Esophagus squamous epithelium (tissue), 5 donors: ENCODE measurements around the gene PDE2A. TPM values are rescaled to one million over a fixed set of nuclear protein-coding genes. Genes with fewer than 3 reads are reported as not detected.

Experiments
- DNase-seq: peaks from one replicate; lab custom pipeline; 2025; lab: John Stamatoyannopoulos, UW
- H3K27ac ChIP-seq, 4 donors: fragments of 200-600 bp; sonication (generic); one replicate each; pipeline ENCODE4 v1.5.1; 2016 to 2019; ENCODE audit warnings: mild to moderate bottlenecking in 1 of 4
- H3K27me3 ChIP-seq, 4 donors: fragments of 200-600 bp; sonication (generic); 1 replicate in 3 of 4; 2 replicates in 1 of 4; pipeline versions ENCODE4 v1.5.1 to v1.6.0; 2017 to 2021; ENCODE audit warnings: antibody characterized with exemption in 1 of 4
- H3K36me3 ChIP-seq, 3 donors: fragments of 200-600 bp; sonication (generic); one replicate each; pipeline ENCODE4 v1.5.1; 2016 to 2019
- H3K4me1 ChIP-seq, 3 donors: fragments of 200-600 bp; sonication (generic); one replicate each; pipeline ENCODE4 v1.5.1; 2017 to 2019
- H3K4me3 ChIP-seq, 4 donors: fragments of 200-600 bp; sonication (generic); 1 replicate in 3 of 4; 2 replicates in 1 of 4; pipeline ENCODE4 v1.5.1; 2016 to 2019; ENCODE audit warnings: mild to moderate bottlenecking in 2 of 4, moderate library complexity in 1 of 4
- H3K9me3 ChIP-seq, 3 donors: fragments of 200-600 bp; sonication (generic); one replicate each; pipeline ENCODE4 v1.5.1; 2016 to 2019
- POLR2A ChIP-seq, 4 donors: fragments of 450-650 bp; IDR thresholded peaks; one replicate each; pipeline ENCODE4 v1.6.1; 2017; ENCODE audit warnings: antibody characterized with exemption in 4 of 4, mild to moderate bottlenecking in 4 of 4, moderate library complexity in 3 of 4
- WGBS, 2 donors: methylation state at CpG; one replicate each; pipeline ENCODE4 v1.1.5; 2018; 5-methylcytosine and 5-hydroxymethylcytosine counted together
- intact Hi-C: fragments of 100-400 bp; cut with DNase I; formaldehyde crosslinking; loops from one replicate; pipeline ENCODE4 v1.15.0; 2022
- total RNA-seq, 4 donors: library from RNA; depleted of rRNA; stranded (reverse); fragments of >200 nt; gene quantifications; one replicate each; pipeline ENCODE4 v1.1.0, GENCODE V29; 2016
- TF ChIP-seq, protein P1 (sequence below), 6 experiments: fragments of 450-650 bp in 4 of 6; fragments of 200-600 bp in 2 of 6; sonication (generic) in 2 of 6; IDR thresholded peaks; one replicate each; pipeline ENCODE4 v1.5.1; 2016 to 2019; ENCODE audit warnings: antibody characterized with exemption in 6 of 6, mild to moderate bottlenecking in 4 of 6, moderate library complexity in 4 of 6
- donor health status: DM: yes; HTN: yes; CAD: no.

PDE2A gene
- total RNA-seq, 4 donors from 2014 or later = 5.6 to 38.3 (median 12.9) TPM

DNA sequence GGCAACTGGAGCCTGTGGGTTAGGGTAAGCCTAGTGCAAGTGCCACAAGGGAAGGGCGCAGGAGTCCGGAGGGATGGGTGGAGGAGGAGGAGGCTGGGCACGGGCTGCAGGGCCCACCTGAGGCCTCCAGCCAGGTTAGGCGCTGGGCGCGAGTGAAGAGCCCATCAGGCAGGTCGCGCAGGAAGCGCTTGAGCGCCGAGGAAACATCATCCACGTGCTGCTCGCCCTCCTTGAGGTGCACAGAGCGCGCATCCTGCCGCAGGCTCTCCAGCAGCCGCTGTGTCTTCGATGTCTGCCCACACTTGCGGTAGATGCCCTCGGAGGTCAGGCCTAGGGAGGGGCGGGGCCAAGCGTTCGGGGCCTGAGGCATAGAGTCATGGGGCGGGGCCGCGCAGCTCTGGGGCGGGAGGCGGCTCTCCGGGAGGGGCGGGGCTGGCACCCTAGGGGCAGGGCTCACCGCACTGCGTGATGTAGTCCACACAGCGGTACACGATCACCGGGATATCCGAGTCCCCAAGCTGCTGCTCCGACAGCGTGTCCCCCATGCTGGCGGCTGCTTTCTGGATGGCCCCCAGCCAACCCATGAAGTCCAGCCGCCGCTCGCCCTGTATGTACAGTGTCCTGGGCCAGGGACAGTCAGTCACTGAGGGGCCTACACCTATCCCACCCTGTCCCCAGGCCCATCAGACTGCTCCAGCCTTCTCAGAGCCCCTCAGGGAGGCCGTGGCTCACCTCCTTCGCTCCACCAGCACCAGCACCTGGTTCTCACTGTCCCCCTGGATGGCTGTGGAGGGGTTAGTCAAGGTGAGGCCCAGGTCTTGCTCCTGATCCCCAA lies 22.9 kb upstream of the PDE2A start:
- Histone ChIP-seq H3K27me3 (no peaks in the 10 kb centered on the region), H3K4me1 (peaks cover 0 to 32% (median 0%) of the 10 kb centered on the region in 3 donors), H3K4me3 (no peak overlapping the region), H3K36me3 (peaks cover 69 to 100% (median 75%) of the 10 kb centered on the region in 3 donors), H3K27ac (peak overlapping the region in 2 of 4 donors; percentile 13 to 19), H3K9me3 (no peaks in the 10 kb centered on the region)
- no peak for DNase-seq
- intact Hi-C loops = no loop called here
- TF ChIP-seq POLR2A (IDR thresholded peaks at IDR 0.05) = no peak
- TF ChIP-seq, protein P1, sequence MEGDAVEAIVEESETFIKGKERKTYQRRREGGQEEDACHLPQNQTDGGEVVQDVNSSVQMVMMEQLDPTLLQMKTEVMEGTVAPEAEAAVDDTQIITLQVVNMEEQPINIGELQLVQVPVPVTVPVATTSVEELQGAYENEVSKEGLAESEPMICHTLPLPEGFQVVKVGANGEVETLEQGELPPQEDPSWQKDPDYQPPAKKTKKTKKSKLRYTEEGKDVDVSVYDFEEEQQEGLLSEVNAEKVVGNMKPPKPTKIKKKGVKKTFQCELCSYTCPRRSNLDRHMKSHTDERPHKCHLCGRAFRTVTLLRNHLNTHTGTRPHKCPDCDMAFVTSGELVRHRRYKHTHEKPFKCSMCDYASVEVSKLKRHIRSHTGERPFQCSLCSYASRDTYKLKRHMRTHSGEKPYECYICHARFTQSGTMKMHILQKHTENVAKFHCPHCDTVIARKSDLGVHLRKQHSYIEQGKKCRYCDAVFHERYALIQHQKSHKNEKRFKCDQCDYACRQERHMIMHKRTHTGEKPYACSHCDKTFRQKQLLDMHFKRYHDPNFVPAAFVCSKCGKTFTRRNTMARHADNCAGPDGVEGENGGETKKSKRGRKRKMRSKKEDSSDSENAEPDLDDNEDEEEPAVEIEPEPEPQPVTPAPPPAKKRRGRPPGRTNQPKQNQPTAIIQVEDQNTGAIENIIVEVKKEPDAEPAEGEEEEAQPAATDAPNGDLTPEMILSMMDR (IDR thresholded peaks at IDR 0.05) = no peak
- WGBS, 2 donors = 83 to 93% methylated on average over 11 to 21 of the region's 44 CpGs

DNA sequence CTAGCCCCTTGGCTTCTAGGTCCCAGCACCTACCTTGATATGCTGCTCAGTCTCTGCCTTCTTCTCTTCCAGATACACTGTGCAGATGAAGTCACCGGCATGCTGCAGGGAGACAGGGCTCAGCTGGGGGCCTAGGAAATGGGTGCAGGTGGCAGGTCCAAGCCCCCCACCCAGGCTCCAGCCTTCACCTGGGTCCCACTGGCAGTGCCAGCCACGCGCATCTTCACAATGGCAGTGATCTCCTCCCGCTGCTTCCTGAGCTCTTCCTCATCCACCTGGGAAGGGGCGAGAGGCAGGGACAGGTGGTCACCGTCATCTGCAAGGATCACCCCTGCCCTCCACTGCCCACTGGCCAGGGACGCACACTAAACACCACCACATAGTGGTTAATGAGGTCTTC lies 21.1 kb upstream of the PDE2A start:
- no peak for DNase-seq
- Histone ChIP-seq H3K9me3 (no peaks in the 10 kb centered on the region), H3K27me3 (no peaks in the 10 kb centered on the region), H3K4me3 (no peak overlapping the region), H3K4me1 (peaks cover 0 to 17% (median 0%) of the 10 kb centered on the region in 3 donors), H3K27ac (no peak overlapping the region), H3K36me3 (peaks cover 66 to 100% (median 84%) of the 10 kb centered on the region in 3 donors)
- 100% methylated on average over 2 to 4 of the region's 7 CpGs for WGBS, 2 donors
- intact Hi-C loops = no loop called here
- TF ChIP-seq POLR2A (IDR thresholded peaks at IDR 0.05) = no peak
- TF ChIP-seq, protein P1 (IDR thresholded peaks at IDR 0.05) = no peak

DNA sequence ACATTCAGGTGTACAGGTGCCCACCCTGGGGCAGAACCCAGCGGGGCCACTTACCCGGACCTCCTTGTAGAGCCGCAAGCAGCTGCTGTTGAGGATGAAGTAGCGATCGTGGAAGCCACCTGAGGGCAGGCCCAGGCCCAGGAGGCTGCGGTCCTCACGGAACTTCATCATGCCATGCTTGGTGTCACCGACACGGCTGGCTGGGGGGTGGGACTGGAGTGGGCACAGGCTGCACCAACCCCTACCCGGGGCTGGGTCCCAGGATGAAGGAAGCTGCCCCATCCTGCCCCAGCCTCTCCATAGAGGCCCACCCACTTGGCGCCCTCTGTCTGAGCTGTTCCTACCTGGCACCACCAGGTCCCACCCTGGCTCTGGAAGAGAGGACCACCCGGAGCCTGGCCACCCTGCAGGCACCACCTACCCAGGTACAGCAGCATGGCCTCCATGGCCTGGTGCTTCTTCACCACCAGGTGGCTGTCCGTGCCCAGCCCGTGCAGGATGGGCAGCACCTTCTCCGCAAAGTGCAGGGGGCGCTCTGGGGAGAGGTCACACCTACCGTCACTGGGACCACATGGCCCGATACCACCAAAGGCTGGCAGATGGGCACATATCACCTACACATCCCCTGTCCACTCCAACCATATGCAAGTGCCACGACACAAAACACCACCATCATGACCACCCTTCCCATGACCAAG lies 19.2 kb upstream of the PDE2A start:
- Histone ChIP-seq H3K27me3 (no peaks in the 10 kb centered on the region), H3K4me3 (no peak overlapping the region), H3K4me1 (peaks cover 0 to 19% (median 0%) of the 10 kb centered on the region in 3 donors), H3K36me3 (peaks cover 70 to 100% (median 78%) of the 10 kb centered on the region in 3 donors), H3K27ac (no peak overlapping the region), H3K9me3 (no peaks in the 10 kb centered on the region)
- intact Hi-C loops = no loop called here
- no peak for DNase-seq
- WGBS, 2 donors = 90 to 95% methylated on average over 6 to 8 of the region's 19 CpGs
- TF ChIP-seq POLR2A (IDR thresholded peaks at IDR 0.05) = no peak
- TF ChIP-seq, protein P1 (IDR thresholded peaks at IDR 0.05) = no peak

DNA sequence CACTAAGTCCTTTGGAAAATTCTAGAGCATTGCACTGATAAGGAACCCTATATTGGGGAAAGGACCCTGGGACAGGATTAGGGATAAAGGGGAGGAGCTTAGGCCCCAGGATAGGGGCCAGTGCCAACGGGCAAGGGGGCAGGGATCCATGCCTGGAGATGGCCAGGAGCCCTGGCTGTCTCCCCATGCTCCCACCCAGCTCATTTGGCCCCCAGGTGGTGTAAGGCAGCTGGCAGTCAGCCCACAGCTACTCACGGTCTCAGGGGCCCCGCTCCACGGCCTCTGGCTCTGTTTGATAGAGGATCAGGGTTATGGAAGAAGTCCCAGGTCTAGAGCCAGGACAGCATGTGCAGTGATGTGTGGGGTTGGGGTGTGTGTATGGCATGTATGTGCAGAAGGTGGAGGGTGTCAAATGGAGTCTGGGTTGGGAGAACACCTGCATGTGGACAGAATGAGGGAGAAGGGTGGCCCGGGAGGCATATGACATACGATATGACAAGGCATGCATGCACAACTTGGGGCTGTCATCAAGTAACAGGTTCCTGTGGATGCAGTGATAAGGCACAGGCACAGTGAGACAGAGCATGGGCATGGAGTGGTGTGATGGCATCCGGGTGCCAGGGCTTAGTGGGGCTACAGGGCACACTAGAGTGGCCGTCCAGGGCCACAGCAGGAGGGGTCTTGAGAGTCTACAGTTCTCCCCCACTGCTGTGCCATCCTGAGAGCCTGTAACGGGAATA lies 18.4 kb upstream of the PDE2A start:
- no peak overlapping the region for H3K4me3 ChIP-seq
- DNase-seq = no peak
- H3K27me3 ChIP-seq = no peaks in the 10 kb centered on the region
- no peak overlapping the region for H3K27ac ChIP-seq
- peaks cover 67 to 100% (median 79%) of the 10 kb centered on the region in 3 donors for H3K36me3 ChIP-seq
- no peaks in the 10 kb centered on the region for H3K9me3 ChIP-seq
- no peak for TF ChIP-seq POLR2A (IDR thresholded peaks at IDR 0.05)
- TF ChIP-seq, protein P1 (IDR thresholded peaks at IDR 0.05) = no peak
- 73 to 85% methylated on average over 7 to 8 of the region's 9 CpGs for WGBS, 2 donors
- H3K4me1 ChIP-seq = peaks cover 0 to 19% (median 0%) of the 10 kb centered on the region in 3 donors
- intact Hi-C loops = no loop called here
